HEK293 (cell line): ENCODE results near the gene IL1RAPL1.

Experiments used
- CTCF ChIA-PET: fragments of 350-600 bp; formaldehyde crosslinking; extraction: SDS; loops from one replicate; lab custom pipeline; 2021; ENCODE audit warnings: antibody characterized with exemption; lab: Yijun Ruan, JAX
- POLR2A ChIA-PET: fragments of 300-600 bp; formaldehyde crosslinking; extraction: SDS; loops from one replicate; lab custom pipeline; 2020; ENCODE audit warnings: antibody characterized with exemption, inconsistent platforms; lab: Yijun Ruan, JAX
- H3K27ac ChIP-seq: fragments of 200-500 bp; sonication (Bioruptor generic); 2 replicates; pipeline ENCODE4 v1.5.1; 2014; ENCODE audit warnings: low read depth, low read length, control low read depth, inconsistent platforms; ENCODE audit errors: extremely low read depth
- H3K36me3 ChIP-seq, 2 experiments: fragments of 200-500 bp in 1 of 2; sonication (Bioruptor generic) in 1 of 2; 1 replicate in 1 of 2; 2 replicates in 1 of 2; pipeline ENCODE4 v1.5.1; 2014 to 2017; ENCODE audit warnings: inconsistent platforms in 2 of 2, low read length in 2 of 2; ENCODE audit not compliant: control insufficient read depth in 2 of 2, insufficient read depth in 1 of 2
- H3K4me1 ChIP-seq: fragments of 200-500 bp; sonication (Bioruptor generic); 2 replicates; pipeline ENCODE4 v1.5.1; 2014; ENCODE audit warnings: mild to moderate bottlenecking, low read length, inconsistent platforms; ENCODE audit not compliant: control insufficient read depth, insufficient read depth
- H3K4me3 ChIP-seq: 2 replicates; pipeline ENCODE4 v1.5.1; 2011; ENCODE audit warnings: low read depth, mild to moderate bottlenecking, control low read depth, low read length, moderate library complexity
- H3K9me3 ChIP-seq: fragments of 200-500 bp; sonication (Bioruptor generic); 2 replicates; pipeline ENCODE4 v1.5.1; 2014; ENCODE audit warnings: low read depth, low read length, inconsistent platforms; ENCODE audit not compliant: control insufficient read depth, insufficient read depth
- ELK4 ChIP-seq: IDR thresholded peaks from 2 replicates; pipeline ENCODE4 v1.6.1; 2011; ENCODE audit warnings: mild to moderate bottlenecking, low read depth, low read length, borderline replicate concordance
- HOXA7 ChIP-seq: sonication (generic); formaldehyde crosslinking; IDR thresholded peaks from 2 replicates; pipeline ENCODE4 v1.8.1; 2022; ENCODE audit warnings: missing genetic modification reagents, borderline replicate concordance
- IKZF3 ChIP-seq: fragments of 450-650 bp; IDR thresholded peaks from 2 replicates; pipeline ENCODE4 v1.5.0; 2018; ENCODE audit warnings: missing biosample characterization, mild to moderate bottlenecking, missing genetic modification characterization, moderate library complexity
- PRDM1 ChIP-seq: fragments of 450-650 bp; formaldehyde crosslinking; IDR thresholded peaks from 2 replicates; pipeline ENCODE4; 2016; ENCODE audit warnings: missing biosample characterization, missing genetic modification characterization
- REPIN1 ChIP-seq: fragments of 450-650 bp; formaldehyde crosslinking; IDR thresholded peaks from 2 replicates; pipeline ENCODE4 v1.5.1; 2017; ENCODE audit warnings: missing biosample characterization, missing genetic modification characterization, low read depth
- YY2 ChIP-seq: fragments of 450-650 bp; formaldehyde crosslinking; IDR thresholded peaks from 2 replicates; pipeline ENCODE4 v1.5.1; 2016; ENCODE audit warnings: missing biosample characterization, missing genetic modification characterization
- ZBTB1 ChIP-seq: fragments of 450-650 bp; formaldehyde crosslinking; IDR thresholded peaks from 2 replicates; pipeline ENCODE4 v1.5.1; 2016; ENCODE audit warnings: missing biosample characterization, missing genetic modification characterization
- ZBTB17 ChIP-seq: fragments of 450-650 bp; formaldehyde crosslinking; IDR thresholded peaks from 2 replicates; pipeline ENCODE4 v1.5.1; 2016; ENCODE audit warnings: missing biosample characterization, missing genetic modification characterization
- ZBTB49 ChIP-seq: fragments of 450-650 bp; formaldehyde crosslinking; IDR thresholded peaks from 2 replicates; pipeline ENCODE4 v1.5.1; 2016; ENCODE audit warnings: missing biosample characterization, missing genetic modification characterization, low read depth
- ZNF157 ChIP-seq: fragments of 450-650 bp; formaldehyde crosslinking; IDR thresholded peaks from 2 replicates; pipeline ENCODE4 v1.5.1; 2016; ENCODE audit warnings: missing biosample characterization, missing genetic modification characterization
- ZNF19 ChIP-seq: fragments of 450-650 bp; formaldehyde crosslinking; IDR thresholded peaks from 2 replicates; pipeline ENCODE4; 2016; ENCODE audit warnings: missing biosample characterization, missing genetic modification characterization, low read depth
- ZNF350 ChIP-seq: fragments of 450-650 bp; formaldehyde crosslinking; IDR thresholded peaks from 2 replicates; pipeline ENCODE4 v1.5.0; 2017; ENCODE audit warnings: missing biosample characterization, mild to moderate bottlenecking, missing genetic modification characterization
- ZNF366 ChIP-seq: fragments of 450-650 bp; formaldehyde crosslinking; conservative IDR thresholded peaks from 2 replicates; pipeline ENCODE4 v1.5.1; 2016; ENCODE audit warnings: missing biosample characterization, missing genetic modification characterization
- ZNF398 ChIP-seq: fragments of 450-650 bp; formaldehyde crosslinking; IDR thresholded peaks from 2 replicates; pipeline ENCODE4 v1.5.1; 2017; ENCODE audit warnings: missing biosample characterization, missing genetic modification characterization
- ZNF449 ChIP-seq: fragments of 450-650 bp; formaldehyde crosslinking; IDR thresholded peaks from 2 replicates; pipeline ENCODE4 v1.5.1; 2017; ENCODE audit warnings: missing biosample characterization, mild to moderate bottlenecking, missing genetic modification characterization, moderate library complexity
- ZNF514 ChIP-seq: fragments of 450-650 bp; formaldehyde crosslinking; IDR thresholded peaks from 2 replicates; pipeline ENCODE4 v1.5.1; 2016; ENCODE audit warnings: missing biosample characterization, missing genetic modification characterization
- ZNF585B ChIP-seq: fragments of 450-650 bp; formaldehyde crosslinking; IDR thresholded peaks from 2 replicates; pipeline ENCODE4 v1.5.1; 2016; ENCODE audit warnings: missing biosample characterization, missing genetic modification characterization
- ZNF658 ChIP-seq: fragments of 450-650 bp; formaldehyde crosslinking; IDR thresholded peaks from 2 replicates; pipeline ENCODE4; 2016; ENCODE audit warnings: missing biosample characterization, missing genetic modification characterization
- ZNF692 ChIP-seq: fragments of 450-650 bp; formaldehyde crosslinking; IDR thresholded peaks from 2 replicates; pipeline ENCODE4 v1.5.1; 2016; ENCODE audit warnings: missing biosample characterization, missing genetic modification characterization
- ZSCAN16 ChIP-seq: fragments of 450-650 bp; formaldehyde crosslinking; IDR thresholded peaks from 2 replicates; pipeline ENCODE4 v1.5.1; 2016; ENCODE audit warnings: missing biosample characterization, missing genetic modification characterization

Gene IL1RAPL1

GRCh38 chrX:29728639-29729038 lies 1141.4 kb downstream of the IL1RAPL1 start (continued):
- TF ChIP-seq ZNF449 (tag by site-specific recombination) (no peak), ZNF514 (tag by site-specific recombination) (no peak), ZNF157 (no peak)
- TF ChIP-seq, all 188 proteins: peak for 0

GRCh38 chrX:29744966-29745365 lies 1157.7 kb downstream of the IL1RAPL1 start:
- H3K4me1 ChIP-seq = no peaks in the 10 kb centered on the region
- ChIA-PET POLR2A (no interaction called here), CTCF (interaction anchor here (0.7 kb wide), 1 partner anchor 105 kb away, joined by 3 read pairs; no protein-coding TSS in a partner anchor)
- TF ChIP-seq ZNF449 (tag by site-specific recombination) (no peak), IKZF3 (no peak), ZSCAN16 (tag by site-specific recombination) (no peak), ZBTB1 (tag by site-specific recombination) (no peak), ELK4 (no peak), YY2 (tag by site-specific recombination) (no peak), ZBTB49 (tag by site-specific recombination) (no peak), PRDM1 (tag by site-specific recombination) (no peak), ZNF350 (no peak), ZNF658 (tag by site-specific recombination) (no peak), HOXA7 (CRISPR knock-in tag) (no peak), ZNF585B (tag by site-specific recombination) (no peak)
- no peaks in the 10 kb centered on the region for H3K9me3 ChIP-seq
- no peak overlapping the region for H3K4me3 ChIP-seq
- H3K36me3 ChIP-seq = no peaks in the 10 kb centered on the region
- H3K27ac ChIP-seq = no peak overlapping the region

GRCh38 chrX:29746326-29746725 lies 1159.1 kb downstream of the IL1RAPL1 start:
- no peaks in the 10 kb centered on the region for H3K36me3 ChIP-seq
- H3K9me3 ChIP-seq = no peaks in the 10 kb centered on the region
- H3K27ac ChIP-seq = no peak overlapping the region
- CTCF ChIA-PET = interaction anchor here (1.2 kb wide), 1 partner anchor 39 kb away, joined by 3 read pairs; no protein-coding TSS in a partner anchor
- no peaks in the 10 kb centered on the region for H3K4me1 ChIP-seq
- no peak overlapping the region for H3K4me3 ChIP-seq
- POLR2A ChIA-PET = no interaction called here
- TF ChIP-seq REPIN1 (no peak), ZNF692 (no peak), ZNF366 (no peak), ZBTB17 (tag by site-specific recombination) (no peak), ZNF19 (tag by site-specific recombination) (no peak), ZNF398 (tag by site-specific recombination) (no peak), ZBTB49 (tag by site-specific recombination) (no peak)
